Raji (cell line): ENCODE data around the gene ATP10B.

Source experiments
- POLR2A ChIP-seq: IDR thresholded peaks from 2 replicates; pipeline ENCODE4 v1.6.1; 2011; ENCODE audit warnings: low read depth, low read length, control low read depth; ENCODE audit not compliant: insufficient read depth

ATP10B gene

DNA sequence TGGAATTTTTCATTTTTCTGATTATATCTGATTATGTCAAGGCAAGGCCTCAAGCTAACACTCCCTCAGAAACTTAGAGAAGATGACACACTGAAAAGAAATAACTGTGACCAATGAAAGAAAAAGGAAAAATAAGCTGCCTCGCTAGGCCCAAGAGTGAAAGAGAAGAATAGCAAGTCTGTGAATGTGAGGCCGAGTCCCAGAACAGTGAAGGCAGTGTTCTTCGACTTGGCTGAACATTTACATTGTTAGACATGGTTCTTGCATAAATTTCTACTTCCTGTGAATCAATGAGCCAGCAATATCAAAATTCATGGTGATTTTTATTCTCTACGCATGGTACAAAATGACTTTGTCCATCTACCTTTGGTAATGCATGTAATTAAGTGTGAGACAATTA, at the start of gene ATP10B:
ATP10B (minus strand) TSS at position 163 of the 400 bp plus-strand sequence. CDS start 164,137 bp downstream, outside the sequence.
- no peak for TF ChIP-seq POLR2A

DNA sequence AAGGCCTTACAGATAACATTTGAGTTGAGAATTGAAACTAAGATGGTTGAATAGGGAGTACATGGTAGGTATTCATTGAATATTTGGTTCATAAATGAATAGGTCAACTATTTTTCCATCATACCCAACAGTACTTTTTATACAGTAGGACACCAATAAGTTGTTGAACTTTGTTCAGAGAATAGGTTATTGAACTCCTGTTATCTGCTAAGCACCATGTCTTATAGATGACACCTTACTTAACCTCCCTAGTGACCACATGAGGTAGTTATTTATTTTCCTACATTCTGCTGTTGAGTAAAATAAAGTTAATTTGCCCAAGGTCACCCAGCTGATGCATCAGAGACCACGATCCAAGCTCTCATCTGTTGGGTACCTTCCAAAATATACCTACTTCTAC, 49.6 kb upstream of the ATP10B start:
- no peak for TF ChIP-seq POLR2A

GRCh38 chr5:160899735-160900134, 47.7 kb upstream of the ATP10B start:
- no peak for TF ChIP-seq POLR2A

DNA sequence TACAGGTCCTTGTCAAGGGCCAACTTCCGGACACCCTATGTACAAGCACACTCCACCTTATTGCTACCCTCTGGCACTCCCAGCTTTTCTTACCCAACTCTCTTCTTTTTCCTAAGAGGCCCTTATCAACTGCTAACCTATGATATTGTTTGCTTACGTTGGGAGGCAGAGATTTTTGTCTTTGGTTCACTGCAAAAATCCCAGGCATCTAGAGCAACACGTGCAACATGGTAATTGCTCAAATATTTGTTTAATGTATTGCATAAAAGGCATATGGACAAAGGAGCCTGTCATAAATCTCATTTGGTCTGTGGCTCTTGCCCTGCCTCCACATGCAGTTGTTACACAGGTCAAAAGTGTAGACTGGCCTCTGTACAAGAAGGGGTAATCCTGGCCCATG, 35.8 kb upstream of the ATP10B start:
- TF ChIP-seq POLR2A, result no peak

DNA sequence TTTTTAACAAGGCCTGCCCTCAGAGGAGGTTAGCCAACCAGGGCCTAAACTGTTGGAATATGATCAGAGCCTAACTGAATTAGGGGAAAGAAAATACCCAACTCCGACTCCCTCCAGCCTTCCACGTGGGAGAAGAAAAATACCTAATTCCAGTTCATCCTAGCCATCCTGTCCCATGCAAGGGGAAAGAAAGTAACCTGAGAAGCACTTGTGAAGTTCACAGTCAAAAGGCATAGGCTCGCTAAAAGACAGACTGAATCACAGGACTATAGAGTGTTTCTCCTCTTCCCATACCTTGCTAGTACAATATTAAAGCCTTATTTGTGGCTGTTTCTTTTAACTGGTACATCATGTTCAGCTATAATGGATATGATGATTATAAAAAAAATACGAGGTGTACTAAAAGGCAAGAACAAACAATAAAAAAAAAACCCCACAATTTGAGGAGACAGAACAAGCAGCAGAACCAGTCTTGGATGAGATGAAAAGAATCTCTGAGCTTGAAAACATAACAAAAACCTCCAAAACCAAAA, 18.0 kb upstream of the ATP10B start:
- no peak for TF ChIP-seq POLR2A

DNA sequence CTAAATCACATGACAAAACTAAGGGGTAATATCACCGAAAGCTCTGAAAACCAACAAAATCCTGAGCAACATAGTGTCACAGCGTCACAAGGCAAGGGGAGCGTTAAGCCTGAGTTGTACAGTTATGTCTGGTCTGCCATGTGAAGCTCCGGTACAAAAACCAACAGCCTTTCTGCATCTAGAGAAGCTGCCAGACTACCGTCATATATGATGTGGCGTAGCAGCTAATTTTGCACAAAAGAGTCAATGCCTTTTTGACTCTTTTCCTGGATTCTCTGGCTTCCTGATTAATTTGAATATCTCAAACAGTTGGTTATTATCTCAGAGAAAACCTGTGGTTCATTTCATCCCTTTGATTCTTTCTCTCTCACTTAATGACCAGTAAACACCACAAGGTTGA, 16.0 kb upstream of the ATP10B start:
- TF ChIP-seq POLR2A, result no peak

DNA sequence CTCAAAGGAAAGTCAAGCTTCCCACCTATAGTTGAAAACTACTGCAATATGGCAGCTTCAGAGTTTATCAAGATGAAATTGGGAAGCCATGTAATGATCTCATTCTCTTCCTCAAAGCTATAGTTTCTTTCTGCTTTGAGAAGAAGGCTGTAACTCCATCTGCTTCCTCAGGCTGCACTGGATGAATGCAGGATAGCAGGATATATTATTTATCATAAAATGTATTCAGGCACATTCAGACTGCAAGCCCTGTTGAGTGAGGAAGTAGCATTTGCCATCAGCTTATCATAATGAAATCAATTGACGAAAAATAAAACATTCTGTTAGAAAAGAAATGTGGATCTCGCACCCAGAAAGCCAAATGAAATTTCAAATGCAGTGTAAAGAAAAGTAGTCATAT, 560 bp downstream of the ATP10B start:
- TF ChIP-seq POLR2A, result no peak

DNA sequence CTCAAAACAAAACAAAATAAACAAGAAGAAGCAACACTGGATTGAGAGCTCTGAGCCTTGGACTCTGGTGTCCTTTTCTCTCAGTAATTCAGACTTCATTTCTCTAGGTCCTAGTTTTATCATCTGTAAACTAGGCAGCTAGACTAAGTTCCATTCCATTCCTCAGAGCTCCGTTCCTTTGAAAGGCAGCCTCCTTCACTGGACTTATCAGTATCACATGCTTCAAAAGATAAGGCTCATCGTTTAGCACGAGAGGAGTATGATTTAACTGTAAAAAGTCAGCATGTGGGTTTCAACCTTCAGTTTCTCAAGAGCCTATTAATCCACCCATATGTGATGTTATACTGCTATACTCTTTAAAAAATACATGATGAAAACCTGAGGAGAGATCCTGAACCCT, 1.6 kb downstream of the ATP10B start:
- no peak for TF ChIP-seq POLR2A

DNA sequence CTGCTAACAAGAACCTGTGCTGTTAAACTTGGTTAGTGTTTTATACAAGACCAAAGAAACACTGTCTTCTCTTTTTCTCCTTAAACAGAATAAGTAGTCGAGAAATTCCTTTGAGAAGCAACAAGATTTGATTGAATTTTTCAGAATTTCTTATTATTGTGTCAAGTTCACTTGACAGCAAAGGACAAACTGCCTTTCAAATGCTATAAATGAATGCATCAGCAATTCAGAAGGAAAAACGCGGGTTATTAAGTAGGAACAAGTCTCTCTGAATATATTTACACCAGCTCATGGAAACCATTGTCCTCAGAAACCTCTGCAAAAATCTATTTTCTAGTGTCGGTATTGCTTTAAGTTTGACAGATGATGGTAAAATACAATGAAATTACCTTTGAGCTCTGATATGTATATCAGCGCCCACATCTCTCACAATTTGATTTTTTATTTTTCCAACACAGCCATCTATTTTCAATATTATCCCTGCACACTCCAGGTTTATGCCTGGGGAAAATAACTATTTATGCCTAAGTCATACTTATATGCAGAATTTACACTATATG, 4.4 kb downstream of the ATP10B start:
- no peak for TF ChIP-seq POLR2A

GRCh38 chr5:160846642-160847041, 5.4 kb downstream of the ATP10B start:
- no peak for TF ChIP-seq POLR2A

- TF ChIP-seq POLR2A, result no peak
Observed at GRCh38 chr5:160844177-160844576, 7.8 kb downstream of the ATP10B start.

GRCh38 chr5:160843240-160843639, 8.8 kb downstream of the ATP10B start:
- no peak for TF ChIP-seq POLR2A

GRCh38 chr5:160837749-160838593, 14.0 kb downstream of the ATP10B start:
- no peak for TF ChIP-seq POLR2A

DNA sequence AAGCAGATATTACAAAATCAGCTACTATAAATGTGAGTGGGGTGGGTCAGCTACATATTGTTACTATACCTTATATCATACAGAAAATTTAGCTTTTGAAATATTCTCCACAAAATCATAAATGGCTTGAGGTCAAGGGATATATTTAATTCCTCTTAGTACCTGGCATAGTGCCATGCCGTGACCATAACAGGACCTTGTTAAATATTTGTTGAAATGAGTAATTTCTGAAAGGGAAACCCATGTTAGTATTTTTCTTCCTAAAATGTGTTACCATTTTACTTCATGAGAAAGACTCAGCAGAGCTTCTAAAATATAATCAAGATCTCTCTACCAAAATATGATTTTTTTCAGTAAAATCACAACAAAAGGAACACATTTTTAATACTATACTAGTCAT, 14.8 kb downstream of the ATP10B start:
- no peak for TF ChIP-seq POLR2A

GRCh38 chr5:160835818-160836528, 16.0 kb downstream of the ATP10B start:
- TF ChIP-seq POLR2A, result no peak

- TF ChIP-seq POLR2A, result no peak
Observed at GRCh38 chr5:160835376-160835775, 16.6 kb downstream of the ATP10B start.
